ENCODE results near the gene RAB29.

The RAB29 gene

DNA sequence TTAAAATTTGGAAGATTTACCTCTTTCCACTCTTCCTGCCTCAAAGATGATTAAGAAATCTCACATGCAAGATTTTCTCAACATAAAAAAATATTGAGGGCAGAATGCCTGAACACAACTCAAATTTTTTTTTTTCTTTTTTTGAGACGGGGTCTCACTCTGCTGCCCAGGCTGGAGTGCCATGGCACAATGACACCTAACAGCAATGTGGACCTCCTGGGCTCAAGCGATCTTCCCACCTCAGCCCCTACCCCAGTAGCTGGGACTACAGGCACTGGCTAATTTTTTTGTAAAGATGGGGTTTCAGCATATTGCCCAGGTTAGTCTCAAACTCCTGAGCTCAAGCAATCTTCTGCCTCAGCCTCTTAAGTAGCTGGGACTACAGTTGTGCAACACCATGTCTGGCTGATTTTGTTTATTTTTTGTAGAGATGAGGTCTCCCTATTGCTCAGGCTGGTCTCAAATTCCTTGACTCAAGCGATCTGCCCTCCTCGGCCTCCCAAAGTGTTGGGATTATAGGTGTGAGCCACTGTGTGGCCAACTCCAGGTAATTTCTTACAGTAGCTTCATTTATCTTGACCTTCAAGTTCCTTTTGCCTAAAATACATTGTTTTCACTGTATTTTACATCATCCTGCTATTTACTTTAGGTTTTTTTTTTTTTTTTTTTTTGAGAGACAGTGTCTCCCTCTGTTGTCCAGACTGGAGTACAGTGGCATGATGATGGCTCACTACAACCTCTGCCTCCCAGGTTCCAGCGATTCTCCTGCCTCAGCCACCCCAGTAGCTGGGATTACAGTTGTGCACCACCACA is 35.7 kb downstream of the RAB29 start (continued):
- TF ChIP-seq SP7 (tag by site-specific recombination; IDR thresholded peaks at IDR 0.05) (peak; percentile 20; the same call in 1 of the 2 replicates), ZNF510 (tag by site-specific recombination; IDR thresholded peaks at IDR 0.05; ENCODE audit: insufficient replicate concordance) (no peak), ZNF324 (tag by site-specific recombination; IDR thresholded peaks at IDR 0.05) (peak; percentile 48; the same call in 1 of the 2 replicates), ZNF600 (tag by site-specific recombination; IDR thresholded peaks at IDR 0.05) (peak; percentile 95), ZXDB (tag by site-specific recombination; IDR thresholded peaks at IDR 0.05) (0 out of 2 replicates have a peak, but pooled peaks have one; percentile 27), ZNF335 (tag by site-specific recombination; conservative IDR thresholded peaks at IDR 0.05) (0 out of 2 replicates have a peak, but pooled peaks have one; percentile 19), ZNF37A (tag by site-specific recombination; IDR thresholded peaks at IDR 0.05) (no peak), ZNF121 (tag by site-specific recombination; IDR thresholded peaks at IDR 0.05) (peak; percentile 94)
- TF ChIP-seq, protein P1, sequence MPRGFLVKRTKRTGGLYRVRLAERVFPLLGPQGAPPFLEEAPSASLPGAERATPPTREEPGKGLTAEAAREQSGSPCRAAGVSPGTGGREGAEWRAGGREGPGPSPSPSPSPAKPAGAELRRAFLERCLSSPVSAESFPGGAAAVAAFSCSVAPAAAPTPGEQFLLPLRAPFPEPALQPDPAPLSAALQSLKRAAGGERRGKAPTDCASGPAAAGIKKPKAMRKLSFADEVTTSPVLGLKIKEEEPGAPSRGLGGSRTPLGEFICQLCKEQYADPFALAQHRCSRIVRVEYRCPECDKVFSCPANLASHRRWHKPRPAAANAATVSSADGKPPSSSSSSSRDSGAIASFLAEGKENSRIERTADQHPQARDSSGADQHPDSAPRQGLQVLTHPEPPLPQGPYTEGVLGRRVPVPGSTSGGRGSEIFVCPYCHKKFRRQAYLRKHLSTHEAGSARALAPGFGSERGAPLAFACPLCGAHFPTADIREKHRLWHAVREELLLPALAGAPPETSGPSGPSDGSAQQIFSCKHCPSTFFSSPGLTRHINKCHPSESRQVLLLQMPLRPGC (tag by site-specific recombination; IDR thresholded peaks at IDR 0.05), result peak; percentile 81
- TF ChIP-seq, protein P2, sequence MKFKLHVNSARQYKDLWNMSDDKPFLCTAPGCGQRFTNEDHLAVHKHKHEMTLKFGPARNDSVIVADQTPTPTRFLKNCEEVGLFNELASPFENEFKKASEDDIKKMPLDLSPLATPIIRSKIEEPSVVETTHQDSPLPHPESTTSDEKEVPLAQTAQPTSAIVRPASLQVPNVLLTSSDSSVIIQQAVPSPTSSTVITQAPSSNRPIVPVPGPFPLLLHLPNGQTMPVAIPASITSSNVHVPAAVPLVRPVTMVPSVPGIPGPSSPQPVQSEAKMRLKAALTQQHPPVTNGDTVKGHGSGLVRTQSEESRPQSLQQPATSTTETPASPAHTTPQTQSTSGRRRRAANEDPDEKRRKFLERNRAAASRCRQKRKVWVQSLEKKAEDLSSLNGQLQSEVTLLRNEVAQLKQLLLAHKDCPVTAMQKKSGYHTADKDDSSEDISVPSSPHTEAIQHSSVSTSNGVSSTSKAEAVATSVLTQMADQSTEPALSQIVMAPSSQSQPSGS (tag by site-specific recombination; IDR thresholded peaks at IDR 0.05; ENCODE audit: low read depth), result no peak
- TF ChIP-seq, protein P3, sequence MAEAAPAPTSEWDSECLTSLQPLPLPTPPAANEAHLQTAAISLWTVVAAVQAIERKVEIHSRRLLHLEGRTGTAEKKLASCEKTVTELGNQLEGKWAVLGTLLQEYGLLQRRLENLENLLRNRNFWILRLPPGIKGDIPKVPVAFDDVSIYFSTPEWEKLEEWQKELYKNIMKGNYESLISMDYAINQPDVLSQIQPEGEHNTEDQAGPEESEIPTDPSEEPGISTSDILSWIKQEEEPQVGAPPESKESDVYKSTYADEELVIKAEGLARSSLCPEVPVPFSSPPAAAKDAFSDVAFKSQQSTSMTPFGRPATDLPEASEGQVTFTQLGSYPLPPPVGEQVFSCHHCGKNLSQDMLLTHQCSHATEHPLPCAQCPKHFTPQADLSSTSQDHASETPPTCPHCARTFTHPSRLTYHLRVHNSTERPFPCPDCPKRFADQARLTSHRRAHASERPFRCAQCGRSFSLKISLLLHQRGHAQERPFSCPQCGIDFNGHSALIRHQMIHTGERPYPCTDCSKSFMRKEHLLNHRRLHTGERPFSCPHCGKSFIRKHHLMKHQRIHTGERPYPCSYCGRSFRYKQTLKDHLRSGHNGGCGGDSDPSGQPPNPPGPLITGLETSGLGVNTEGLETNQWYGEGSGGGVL (tag by site-specific recombination; IDR thresholded peaks at IDR 0.05), result no peak
- TF ChIP-seq, protein P4, sequence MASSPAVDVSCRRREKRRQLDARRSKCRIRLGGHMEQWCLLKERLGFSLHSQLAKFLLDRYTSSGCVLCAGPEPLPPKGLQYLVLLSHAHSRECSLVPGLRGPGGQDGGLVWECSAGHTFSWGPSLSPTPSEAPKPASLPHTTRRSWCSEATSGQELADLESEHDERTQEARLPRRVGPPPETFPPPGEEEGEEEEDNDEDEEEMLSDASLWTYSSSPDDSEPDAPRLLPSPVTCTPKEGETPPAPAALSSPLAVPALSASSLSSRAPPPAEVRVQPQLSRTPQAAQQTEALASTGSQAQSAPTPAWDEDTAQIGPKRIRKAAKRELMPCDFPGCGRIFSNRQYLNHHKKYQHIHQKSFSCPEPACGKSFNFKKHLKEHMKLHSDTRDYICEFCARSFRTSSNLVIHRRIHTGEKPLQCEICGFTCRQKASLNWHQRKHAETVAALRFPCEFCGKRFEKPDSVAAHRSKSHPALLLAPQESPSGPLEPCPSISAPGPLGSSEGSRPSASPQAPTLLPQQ (tag by site-specific recombination; IDR thresholded peaks at IDR 0.05), result peak; percentile 17; the same call in 1 of the 2 replicates
- TF ChIP-seq, protein P5, sequence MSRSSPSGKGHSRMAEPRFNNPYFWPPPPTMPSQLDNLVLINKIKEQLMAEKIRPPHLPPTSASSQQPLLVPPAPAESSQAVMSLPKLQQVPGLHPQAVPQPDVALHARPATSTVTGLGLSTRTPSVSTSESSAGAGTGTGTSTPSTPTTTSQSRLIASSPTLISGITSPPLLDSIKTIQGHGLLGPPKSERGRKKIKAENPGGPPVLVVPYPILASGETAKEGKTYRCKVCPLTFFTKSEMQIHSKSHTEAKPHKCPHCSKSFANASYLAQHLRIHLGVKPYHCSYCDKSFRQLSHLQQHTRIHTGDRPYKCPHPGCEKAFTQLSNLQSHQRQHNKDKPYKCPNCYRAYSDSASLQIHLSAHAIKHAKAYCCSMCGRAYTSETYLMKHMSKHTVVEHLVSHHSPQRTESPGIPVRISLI (tag by site-specific recombination; IDR thresholded peaks at IDR 0.05), result peak; percentile 76

DNA sequence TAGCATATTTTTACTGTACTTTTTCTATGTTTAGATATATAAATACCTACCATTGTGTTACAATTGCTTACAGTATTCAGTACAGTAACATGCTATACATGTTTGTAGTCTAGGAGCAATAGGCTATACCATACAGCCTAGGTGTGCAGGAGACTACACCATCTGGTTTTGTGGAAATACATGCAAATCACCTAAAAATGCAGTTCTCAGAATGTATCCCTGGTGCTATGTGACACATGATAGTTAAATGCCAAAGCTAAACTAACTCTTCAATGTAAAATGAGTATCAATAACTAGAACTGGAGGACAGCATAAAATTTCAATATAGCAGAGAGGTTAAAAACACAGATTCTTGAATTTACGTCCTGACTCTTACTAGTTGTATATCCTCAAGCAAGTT is 40.1 kb downstream of the RAB29 start:
- ChIA-PET CTCF (interaction anchor here (0.9 to 2.3 kb wide), 2 partner anchors 23 to 46 kb away, joined by 3 to 10 read pairs; no protein-coding TSS in a partner anchor), POLR2A (no interaction called here)
- H3K4me1 ChIP-seq (ENCODE audit: control insufficient read depth, insufficient read depth, low read length), result peaks cover 11% of the 10 kb centered on the region
- no peaks in the 10 kb centered on the region for H3K9me3 ChIP-seq (ENCODE audit: control insufficient read depth, insufficient read depth, low read depth, low read length)
- H3K27ac ChIP-seq (ENCODE audit: extremely low read depth, low read depth, low read length), result no peak overlapping the region
- H3K4me3 ChIP-seq (ENCODE audit: low read depth, low read length), result no peak overlapping the region
- H3K36me3 ChIP-seq (ENCODE audit: control insufficient read depth in 2 of 2, insufficient read depth in 1 of 2, low read length in 2 of 2), result peaks cover 21 to 35% of the 10 kb centered on the region in 2 experiments
- TF ChIP-seq ZNF658 (tag by site-specific recombination; IDR thresholded peaks at IDR 0.05) (no peak), SALL2 (tag by site-specific recombination; IDR thresholded peaks at IDR 0.05; ENCODE audit: borderline replicate concordance) (no peak), GLI4 (tag by site-specific recombination; IDR thresholded peaks at IDR 0.05) (no peak)
- TF ChIP-seq, protein P6, sequence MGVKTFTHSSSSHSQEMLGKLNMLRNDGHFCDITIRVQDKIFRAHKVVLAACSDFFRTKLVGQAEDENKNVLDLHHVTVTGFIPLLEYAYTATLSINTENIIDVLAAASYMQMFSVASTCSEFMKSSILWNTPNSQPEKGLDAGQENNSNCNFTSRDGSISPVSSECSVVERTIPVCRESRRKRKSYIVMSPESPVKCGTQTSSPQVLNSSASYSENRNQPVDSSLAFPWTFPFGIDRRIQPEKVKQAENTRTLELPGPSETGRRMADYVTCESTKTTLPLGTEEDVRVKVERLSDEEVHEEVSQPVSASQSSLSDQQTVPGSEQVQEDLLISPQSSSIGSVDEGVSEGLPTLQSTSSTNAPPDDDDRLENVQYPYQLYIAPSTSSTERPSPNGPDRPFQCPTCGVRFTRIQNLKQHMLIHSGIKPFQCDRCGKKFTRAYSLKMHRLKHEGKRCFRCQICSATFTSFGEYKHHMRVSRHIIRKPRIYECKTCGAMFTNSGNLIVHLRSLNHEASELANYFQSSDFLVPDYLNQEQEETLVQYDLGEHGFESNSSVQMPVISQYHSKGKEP (tag by site-specific recombination; IDR thresholded peaks at IDR 0.05), result no peak
- TF ChIP-seq, protein P7, sequence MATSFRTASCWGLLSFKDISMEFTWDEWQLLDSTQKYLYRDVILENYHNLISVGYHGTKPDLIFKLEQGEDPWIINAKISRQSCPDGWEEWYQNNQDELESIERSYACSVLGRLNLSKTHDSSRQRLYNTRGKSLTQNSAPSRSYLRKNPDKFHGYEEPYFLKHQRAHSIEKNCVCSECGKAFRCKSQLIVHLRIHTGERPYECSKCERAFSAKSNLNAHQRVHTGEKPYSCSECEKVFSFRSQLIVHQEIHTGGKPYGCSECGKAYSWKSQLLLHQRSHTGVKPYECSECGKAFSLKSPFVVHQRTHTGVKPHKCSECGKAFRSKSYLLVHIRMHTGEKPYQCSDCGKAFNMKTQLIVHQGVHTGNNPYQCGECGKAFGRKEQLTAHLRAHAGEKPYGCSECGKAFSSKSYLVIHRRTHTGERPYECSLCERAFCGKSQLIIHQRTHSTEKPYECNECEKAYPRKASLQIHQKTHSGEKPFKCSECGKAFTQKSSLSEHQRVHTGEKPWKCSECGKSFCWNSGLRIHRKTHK (tag by site-specific recombination; IDR thresholded peaks at IDR 0.05), result no peak
- TF ChIP-seq, protein P8, sequence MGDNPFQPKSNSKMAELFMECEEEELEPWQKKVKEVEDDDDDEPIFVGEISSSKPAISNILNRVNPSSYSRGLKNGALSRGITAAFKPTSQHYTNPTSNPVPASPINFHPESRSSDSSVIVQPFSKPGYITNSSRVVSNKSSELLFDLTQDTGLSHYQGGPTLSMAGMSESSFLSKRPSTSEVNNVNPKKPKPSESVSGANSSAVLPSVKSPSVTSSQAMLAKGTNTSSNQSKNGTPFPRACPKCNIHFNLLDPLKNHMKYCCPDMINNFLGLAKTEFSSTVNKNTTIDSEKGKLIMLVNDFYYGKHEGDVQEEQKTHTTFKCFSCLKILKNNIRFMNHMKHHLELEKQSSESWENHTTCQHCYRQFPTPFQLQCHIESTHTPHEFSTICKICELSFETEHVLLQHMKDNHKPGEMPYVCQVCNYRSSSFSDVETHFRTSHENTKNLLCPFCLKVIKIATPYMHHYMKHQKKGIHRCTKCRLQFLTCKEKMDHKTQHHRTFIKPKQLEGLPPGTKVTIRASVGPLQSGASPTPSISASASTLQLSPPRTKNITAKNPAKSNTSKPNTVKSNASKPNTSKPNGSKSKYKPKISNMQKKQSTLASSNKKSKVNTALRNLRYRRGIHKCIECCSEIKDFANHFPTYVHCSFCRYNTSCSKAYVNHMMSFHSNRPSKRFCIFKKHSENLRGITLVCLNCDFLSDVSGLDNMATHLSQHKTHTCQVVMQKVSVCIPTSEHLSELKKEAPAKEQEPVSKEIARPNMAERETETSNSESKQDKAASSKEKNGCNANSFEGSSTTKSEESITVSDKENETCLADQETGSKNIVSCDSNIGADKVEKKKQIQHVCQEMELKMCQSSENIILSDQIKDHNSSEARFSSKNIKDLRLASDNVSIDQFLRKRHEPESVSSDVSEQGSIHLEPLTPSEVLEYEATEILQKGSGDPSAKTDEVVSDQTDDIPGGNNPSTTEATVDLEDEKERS (tag by site-specific recombination; IDR thresholded peaks at IDR 0.05), result no peak

Measured in HEK293 (cell line).